OCI-LY7 (cell line): ENCODE data around the gene DHX34. TPM values are rescaled to one million over a fixed set of nuclear protein-coding genes. Genes with fewer than 3 reads are reported as not detected.

Source experiments
- BruUV-seq: library from RNA; stranded (reverse); fragments of 400-500 nt; replicated peaks from 2 replicates; lab custom pipeline; 2021; lab: Mats Ljungman, UMichigan
- CTCF ChIA-PET: fragments of 300-600 bp; sonication (Branson Sonifier 250); formaldehyde crosslinking; loops from one replicate; lab custom pipeline; 2022; ENCODE audit warnings: antibody characterized with exemption; ENCODE audit not compliant: unreplicated experiment; lab: Charles Lee
- POLR2A ChIA-PET: fragments of 300-600 bp; sonication (Branson Sonifier 250); formaldehyde crosslinking; loops from one replicate; lab custom pipeline; 2022; ENCODE audit warnings: antibody characterized with exemption; lab: Charles Lee
- DNase-seq: peaks from one replicate; pipeline ENCODE4 v3.0.0-alpha.2; 2015; ENCODE audit warnings: low spot score
- H2AFZ ChIP-seq: fragments of 200-600 bp; sonication (generic), shearing (Covaris generic); 2 replicates; pipeline ENCODE4 v1.6.1; 2014; ENCODE audit warnings: mild to moderate bottlenecking, antibody characterized with exemption, low read length, moderate library complexity
- H3K27ac ChIP-seq: fragments of 200-600 bp; sonication (generic); 2 replicates; pipeline ENCODE4 v1.5.1; 2014; ENCODE audit warnings: mixed run types, low read depth, mild to moderate bottlenecking, moderate library complexity, low read length, inconsistent platforms; ENCODE audit not compliant: poor library complexity, severe bottlenecking
- H3K36me3 ChIP-seq: fragments of 200-600 bp; sonication (generic); 2 replicates; pipeline ENCODE4 v1.6.1; 2014; ENCODE audit warnings: mild to moderate bottlenecking, antibody characterized with exemption, low read length, moderate library complexity, mixed read lengths; ENCODE audit not compliant: insufficient read depth
- H3K4me1 ChIP-seq: fragments of 200-600 bp; sonication (generic); 2 replicates; pipeline ENCODE4 v1.5.1; 2014; ENCODE audit warnings: mild to moderate bottlenecking, low read length; ENCODE audit not compliant: insufficient read depth, poor library complexity, severe bottlenecking
- H3K4me2 ChIP-seq: fragments of 200-600 bp; sonication (generic); 2 replicates; pipeline ENCODE4 v1.6.1; 2014; ENCODE audit warnings: mild to moderate bottlenecking, low read length
- H3K4me3 ChIP-seq: fragments of 200-600 bp; sonication (generic); 2 replicates; pipeline ENCODE4 v1.5.1; 2014; ENCODE audit warnings: mild to moderate bottlenecking, low read depth, low read length; ENCODE audit not compliant: poor library complexity, severe bottlenecking
- H3K79me2 ChIP-seq: fragments of 200-600 bp; sonication (generic); 2 replicates; pipeline ENCODE4 v1.6.1; 2016; ENCODE audit warnings: low read depth, mild to moderate bottlenecking, low read length, moderate library complexity, mixed read lengths; ENCODE audit not compliant: insufficient read depth
- H3K9me2 ChIP-seq: fragments of 200-600 bp; sonication (generic); 2 replicates; pipeline ENCODE4 v1.6.1; 2016; ENCODE audit warnings: mild to moderate bottlenecking, low read length, mixed read lengths; ENCODE audit not compliant: insufficient read depth
- H3K9me3 ChIP-seq: fragments of 200-600 bp; sonication (generic); 2 replicates; pipeline ENCODE4 v1.6.1; 2014; ENCODE audit warnings: mild to moderate bottlenecking, mixed run types, low read length, mixed read lengths
- H4K20me1 ChIP-seq: fragments of 200-600 bp; sonication (generic); 2 replicates; pipeline ENCODE4 v1.6.1; 2014; ENCODE audit warnings: mild to moderate bottlenecking, antibody characterized with exemption, low read length, moderate library complexity, mixed read lengths; ENCODE audit not compliant: insufficient read depth
- EZH2phosphoT487 ChIP-seq: fragments of 200-600 bp; sonication (generic); IDR thresholded peaks from 2 replicates; pipeline ENCODE4 v1.6.1; 2018; ENCODE audit warnings: low read depth, borderline replicate concordance, mild to moderate bottlenecking, mixed run types, antibody characterized with exemption, low read length, moderate library complexity, mixed read lengths
- intact Hi-C: fragments of 100-400 bp; cut with micrococcal nuclease; formaldehyde crosslinking; loops from one replicate; pipeline ENCODE4 v1.10.0; 2022; ENCODE audit not compliant: unreplicated experiment
- total RNA-seq, 2 experiments: library from RNA; depleted of rRNA in 1 of 2; stranded (reverse); fragments of >200 nt in 1 of 2; shearing (Covaris generic) in 1 of 2; gene quantifications; 2 replicates each; pipeline ENCODE4 v1.2.3, GENCODE V29; 2014 to 2022
- TF ChIP-seq, protein P1 (sequence below): fragments of 200-600 bp; sonication (generic); conservative IDR thresholded peaks from 2 replicates; pipeline ENCODE4 v1.5.1; 2014; ENCODE audit warnings: mild to moderate bottlenecking, antibody characterized with exemption, low read length, moderate library complexity, mixed read lengths

Gene DHX34
- total RNA-seq, 2 experiments from 2014 or later = 19.7 to 32.2 TPM

DNA sequence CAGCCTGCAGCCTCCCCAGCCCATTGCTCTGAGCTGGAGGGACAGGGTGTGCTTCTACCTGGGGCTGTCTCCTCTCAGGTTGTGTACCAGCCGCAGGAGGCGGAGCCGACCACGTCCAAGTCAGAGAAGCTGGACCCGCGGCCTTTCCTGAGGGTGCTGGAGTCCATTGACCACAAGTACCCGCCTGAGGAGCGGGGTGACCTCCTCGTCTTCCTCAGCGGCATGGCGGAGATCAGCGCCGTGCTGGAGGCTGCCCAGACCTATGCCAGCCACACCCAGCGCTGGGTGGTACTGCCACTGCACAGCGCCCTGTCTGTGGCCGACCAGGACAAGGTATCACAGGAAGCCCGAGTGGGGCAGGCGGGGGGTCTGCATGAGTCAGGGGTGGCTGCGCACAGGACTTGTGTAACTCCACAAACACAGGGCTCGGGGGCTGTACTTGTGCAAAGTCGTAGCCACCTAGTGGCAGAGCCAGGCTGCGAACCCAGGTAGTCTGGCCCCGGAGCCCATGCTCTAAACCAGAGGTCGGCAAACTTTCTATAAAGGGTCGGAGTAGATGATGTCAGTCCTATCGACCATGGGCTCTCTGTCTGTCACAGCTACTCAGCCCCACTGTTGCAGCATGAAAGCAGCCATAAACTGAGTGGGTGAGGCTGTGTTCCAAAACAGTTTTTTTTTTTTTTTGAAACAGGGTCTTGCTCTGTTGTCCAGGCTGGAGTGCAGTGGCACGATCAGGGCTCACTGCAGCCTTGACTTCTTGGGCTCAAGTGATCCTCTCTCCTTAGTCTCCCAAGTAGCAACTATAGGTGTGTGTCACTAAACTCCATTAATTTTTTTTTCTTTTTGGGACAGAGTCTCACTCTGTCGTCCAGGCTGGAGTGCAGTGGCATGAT is 8.9 kb downstream of the DHX34 start:
- no peaks in the 10 kb centered on the region for H3K79me2 ChIP-seq
- TF ChIP-seq EZH2phosphoT487 = no peak
- TF ChIP-seq, protein P1, sequence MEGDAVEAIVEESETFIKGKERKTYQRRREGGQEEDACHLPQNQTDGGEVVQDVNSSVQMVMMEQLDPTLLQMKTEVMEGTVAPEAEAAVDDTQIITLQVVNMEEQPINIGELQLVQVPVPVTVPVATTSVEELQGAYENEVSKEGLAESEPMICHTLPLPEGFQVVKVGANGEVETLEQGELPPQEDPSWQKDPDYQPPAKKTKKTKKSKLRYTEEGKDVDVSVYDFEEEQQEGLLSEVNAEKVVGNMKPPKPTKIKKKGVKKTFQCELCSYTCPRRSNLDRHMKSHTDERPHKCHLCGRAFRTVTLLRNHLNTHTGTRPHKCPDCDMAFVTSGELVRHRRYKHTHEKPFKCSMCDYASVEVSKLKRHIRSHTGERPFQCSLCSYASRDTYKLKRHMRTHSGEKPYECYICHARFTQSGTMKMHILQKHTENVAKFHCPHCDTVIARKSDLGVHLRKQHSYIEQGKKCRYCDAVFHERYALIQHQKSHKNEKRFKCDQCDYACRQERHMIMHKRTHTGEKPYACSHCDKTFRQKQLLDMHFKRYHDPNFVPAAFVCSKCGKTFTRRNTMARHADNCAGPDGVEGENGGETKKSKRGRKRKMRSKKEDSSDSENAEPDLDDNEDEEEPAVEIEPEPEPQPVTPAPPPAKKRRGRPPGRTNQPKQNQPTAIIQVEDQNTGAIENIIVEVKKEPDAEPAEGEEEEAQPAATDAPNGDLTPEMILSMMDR = peak; percentile 67
- H4K20me1 ChIP-seq = no peaks in the 10 kb centered on the region
- no peak overlapping the region for H3K27ac ChIP-seq
- DNase-seq = peak; percentile 14
- no peaks in the 10 kb centered on the region for H3K9me2 ChIP-seq
- no peak overlapping the region for H3K4me3 ChIP-seq
- H3K9me3 ChIP-seq = no peaks in the 10 kb centered on the region
- ChIA-PET POLR2A (interaction anchor here (1.0 to 1.1 kb wide), 2 partner anchors 9 to 13 kb away, joined by 3 to 6 read pairs; no protein-coding TSS in a partner anchor), CTCF (no interaction called here)
- no peak overlapping the region for H2AFZ ChIP-seq
- H3K36me3 ChIP-seq = peaks cover 96% of the 10 kb centered on the region
- no peak overlapping the region for H3K4me2 ChIP-seq
- BruUV-seq = no TSS peak
- no peaks in the 10 kb centered on the region for H3K4me1 ChIP-seq
- intact Hi-C loops = no loop called here

DNA sequence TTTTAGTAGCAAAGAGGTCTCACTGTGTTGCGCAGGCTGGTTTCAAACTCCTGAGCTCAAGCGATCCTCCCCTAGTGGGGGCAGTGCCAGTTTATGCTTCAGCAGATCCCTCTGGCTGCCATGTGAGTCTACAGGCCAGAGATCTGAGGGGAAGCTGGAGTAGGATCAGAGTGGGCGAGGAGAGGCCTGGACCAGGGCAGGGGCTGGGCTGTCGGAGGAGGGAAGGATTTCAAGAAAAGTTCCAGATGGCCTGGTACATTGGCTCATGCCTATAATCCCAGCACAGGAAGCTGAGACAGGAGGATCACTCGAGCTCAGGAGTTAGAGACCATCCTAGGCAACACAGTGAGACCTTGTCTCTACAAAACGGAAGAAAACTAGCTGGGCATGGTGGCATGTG is 9.8 kb downstream of the DHX34 start:
- intact Hi-C loops = no loop called here
- ChIA-PET CTCF (no interaction called here), POLR2A (no interaction called here)
- Histone ChIP-seq H3K4me2 (no peak overlapping the region), H3K27ac (no peak overlapping the region), H3K4me3 (no peak overlapping the region), H3K79me2 (no peaks in the 10 kb centered on the region), H3K36me3 (peaks cover 97% of the 10 kb centered on the region), H3K9me3 (no peaks in the 10 kb centered on the region), H3K4me1 (no peaks in the 10 kb centered on the region), H4K20me1 (no peaks in the 10 kb centered on the region), H2AFZ (no peak overlapping the region), H3K9me2 (no peaks in the 10 kb centered on the region)
- no peak for DNase-seq
- TF ChIP-seq, protein P1 = no peak
- TF ChIP-seq EZH2phosphoT487 = no peak
- BruUV-seq = no TSS peak

DNA sequence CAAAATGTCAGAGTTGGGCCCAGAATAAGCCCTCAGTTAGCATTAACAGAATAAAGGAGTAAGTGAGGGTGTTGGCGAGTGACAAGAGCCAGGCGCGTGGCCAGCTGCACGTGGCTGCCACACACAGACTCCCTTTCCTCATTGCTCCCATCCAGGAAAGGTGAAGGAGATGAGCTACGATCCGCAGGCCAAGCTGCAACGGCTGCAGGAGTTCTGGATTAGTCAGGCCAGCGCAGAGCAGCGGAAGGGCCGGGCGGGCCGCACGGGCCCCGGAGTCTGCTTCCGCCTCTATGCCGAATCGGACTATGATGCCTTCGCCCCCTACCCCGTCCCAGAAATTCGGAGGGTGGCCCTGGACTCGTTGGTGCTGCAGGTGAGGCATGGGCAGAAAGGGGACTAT is 13.2 kb downstream of the DHX34 start:
- CTCF ChIA-PET = no interaction called here
- no peak for TF ChIP-seq EZH2phosphoT487
- TF ChIP-seq, protein P1 = no peak
- DNase-seq = no peak
- no peak overlapping the region for H2AFZ ChIP-seq
- BruUV-seq = no TSS peak
- H3K4me3 ChIP-seq = no peak overlapping the region
- no peaks in the 10 kb centered on the region for H3K9me3 ChIP-seq
- H3K27ac ChIP-seq = no peak overlapping the region
- no peaks in the 10 kb centered on the region for H3K9me2 ChIP-seq
- POLR2A ChIA-PET = no interaction called here
- H3K79me2 ChIP-seq = no peaks in the 10 kb centered on the region
- H4K20me1 ChIP-seq = no peaks in the 10 kb centered on the region
- H3K36me3 ChIP-seq = peaks cover 88% of the 10 kb centered on the region
- H3K4me1 ChIP-seq = no peaks in the 10 kb centered on the region
- intact Hi-C loops = no loop called here
- no peak overlapping the region for H3K4me2 ChIP-seq
